Right lobe of liver (tissue), 4 donors: Measurements from ENCODE around the gene KCNJ4.

Experiments used
- CTCF ChIP-seq, 4 donors: fragments of 200-600 bp in 3 of 4; fragments of 450-650 bp in 1 of 4; IDR thresholded peaks; one replicate each; pipeline versions ENCODE4 v1.5.1 to v1.8.0; 2016 to 2022; ENCODE audit warnings: antibody characterized with exemption in 4 of 4, mild to moderate bottlenecking in 2 of 4
- POLR2A ChIP-seq: fragments of 450-650 bp; IDR thresholded peaks from one replicate; pipeline ENCODE4 v1.6.1; 2017; ENCODE audit warnings: antibody characterized with exemption, mild to moderate bottlenecking
- donor health status: DM: no; HTN: no; CAD: no.
- donor health status: DM: no; HTN: no; CAD: no.
- donor health status: DM: no; HTN: yes; CAD: no.

GRCh38 chr22:38428714-38429113 lies 26.3 kb downstream of the KCNJ4 start:
- no peak for TF ChIP-seq CTCF (IDR thresholded peaks at IDR 0.05)
- no peak for TF ChIP-seq POLR2A
